GM03348 (cell line): ENCODE data around the gene CHMP3.
A peak's percentile ranks its signal among the peaks of the same experiment; 100 is the strongest.
"Not testable (repeated sequence)": the region's sequence is repeated elsewhere in the genome, so short reads cannot be mapped to it uniquely, and the experiment has no call there.

Experiments
- DNase-seq: peaks from one replicate; pipeline ENCODE4 v3.0.0; 2012; ENCODE audit warnings: low spot score

Gene CHMP3

DNA sequence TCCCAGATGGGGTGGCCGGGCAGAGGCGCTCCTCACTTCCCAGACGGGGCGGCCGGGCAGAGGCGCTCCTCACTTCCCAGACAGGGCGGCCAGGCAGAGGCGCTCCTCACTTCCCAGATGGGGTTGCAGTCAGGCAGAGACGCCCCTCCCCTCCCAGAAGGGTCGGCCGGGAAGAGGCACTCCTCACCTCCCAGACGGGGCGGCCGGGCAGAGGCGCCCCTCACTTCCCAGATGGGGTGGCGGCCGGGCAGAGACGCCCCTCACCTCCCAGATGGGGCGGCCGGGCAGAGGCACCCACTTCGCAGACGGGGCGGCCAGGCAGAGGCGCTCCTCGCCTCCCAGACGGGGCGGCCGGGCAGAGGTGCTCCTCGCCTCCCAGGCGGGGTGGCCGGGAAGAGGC, 13.8 kb downstream of the CHMP3 start:
- not testable (repeated sequence) for DNase-seq

DNA sequence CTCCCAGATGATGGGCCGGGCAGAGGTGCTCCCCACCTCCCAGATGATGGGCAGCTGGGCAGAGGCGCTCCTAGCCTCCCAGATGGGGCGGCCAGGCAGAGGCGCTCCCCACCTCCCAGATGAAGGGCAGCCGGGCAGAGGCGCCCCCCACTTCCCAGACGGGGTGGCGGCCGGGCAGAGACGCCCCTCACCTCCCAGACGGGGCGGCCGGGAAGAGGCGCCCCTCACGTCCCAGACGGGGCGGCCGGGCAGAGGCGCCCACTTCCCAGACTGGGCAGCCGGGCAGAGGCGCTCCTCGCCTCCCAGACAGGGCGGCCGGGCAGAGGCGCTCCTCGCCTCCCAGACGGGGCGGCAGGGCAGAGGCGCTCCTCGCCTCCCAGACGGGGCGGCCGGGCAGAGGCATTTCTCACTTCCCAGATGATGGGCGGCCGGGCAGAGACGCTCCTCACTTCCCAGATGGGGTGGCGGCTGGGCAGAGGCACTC, 14.3 kb downstream of the CHMP3 start:
- DNase-seq, result not testable (repeated sequence)

DNA sequence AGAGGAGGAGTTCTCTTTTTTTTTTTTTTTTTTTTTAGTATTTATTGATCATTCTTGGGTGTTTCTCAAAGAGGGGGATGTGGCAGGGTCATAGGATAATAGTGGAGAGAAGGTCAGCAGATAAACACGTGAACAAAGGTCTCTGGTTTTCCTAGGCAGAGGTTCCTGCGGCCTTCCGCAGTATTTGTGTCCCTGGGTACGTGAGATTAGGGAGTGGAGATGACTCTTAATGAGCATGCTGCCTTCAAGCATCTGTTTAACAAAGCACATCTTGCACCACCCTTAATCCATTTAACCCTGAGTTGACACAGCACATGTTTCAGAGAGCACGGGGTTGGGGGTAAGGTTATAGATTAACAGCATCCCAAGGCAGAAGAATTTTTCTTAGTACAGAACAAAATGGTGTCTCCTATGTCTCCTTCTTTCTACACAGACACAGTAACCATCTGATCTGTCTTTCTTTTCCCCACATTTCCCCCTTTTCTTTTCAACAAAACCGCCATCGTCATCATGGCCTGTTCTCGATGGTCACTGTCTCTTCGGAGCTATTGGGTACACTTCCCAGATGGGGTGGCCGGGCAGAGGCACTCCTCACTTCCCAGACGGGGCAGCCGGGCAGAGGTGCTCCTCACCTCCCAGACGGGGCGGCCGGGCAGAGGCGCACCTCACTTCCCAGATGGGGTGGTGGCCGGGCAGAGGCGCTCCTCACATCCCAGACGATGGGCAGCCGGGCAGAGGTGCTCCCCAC, 14.9 kb downstream of the CHMP3 start:
- DNase-seq, result not testable (repeated sequence)

DNA sequence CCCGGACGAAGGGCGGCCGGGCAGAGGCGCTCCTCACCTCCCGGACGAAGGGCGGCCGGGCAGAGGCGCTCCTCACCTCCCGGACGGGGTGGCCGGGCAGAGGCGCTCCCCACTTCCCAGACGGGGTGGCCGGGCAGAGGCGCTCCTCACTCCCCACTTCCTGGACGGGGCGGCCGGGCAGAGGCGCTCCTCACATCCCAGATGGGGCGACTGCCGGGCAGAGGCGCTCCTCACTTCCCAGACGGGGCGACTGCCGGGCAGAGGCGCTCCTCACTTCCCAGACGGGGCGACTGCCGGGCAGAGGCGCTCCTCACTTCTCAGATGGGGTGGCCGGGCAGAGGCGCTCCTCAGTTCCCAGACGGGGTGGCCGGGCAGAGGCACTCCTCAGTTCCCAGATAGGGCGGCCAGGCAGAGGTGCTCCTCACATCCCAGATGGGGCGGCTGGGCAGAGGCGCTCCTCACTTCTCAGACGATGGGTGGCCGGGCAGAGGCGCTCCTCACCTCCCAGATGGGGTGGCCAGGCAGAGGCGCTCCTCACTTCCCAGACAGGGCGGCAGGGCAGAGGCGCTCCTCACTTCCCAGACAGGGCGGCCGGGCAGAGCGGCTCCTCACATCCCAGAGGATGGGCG, 17.8 kb downstream of the CHMP3 start:
- DNase-seq, result not testable (repeated sequence)

DNA sequence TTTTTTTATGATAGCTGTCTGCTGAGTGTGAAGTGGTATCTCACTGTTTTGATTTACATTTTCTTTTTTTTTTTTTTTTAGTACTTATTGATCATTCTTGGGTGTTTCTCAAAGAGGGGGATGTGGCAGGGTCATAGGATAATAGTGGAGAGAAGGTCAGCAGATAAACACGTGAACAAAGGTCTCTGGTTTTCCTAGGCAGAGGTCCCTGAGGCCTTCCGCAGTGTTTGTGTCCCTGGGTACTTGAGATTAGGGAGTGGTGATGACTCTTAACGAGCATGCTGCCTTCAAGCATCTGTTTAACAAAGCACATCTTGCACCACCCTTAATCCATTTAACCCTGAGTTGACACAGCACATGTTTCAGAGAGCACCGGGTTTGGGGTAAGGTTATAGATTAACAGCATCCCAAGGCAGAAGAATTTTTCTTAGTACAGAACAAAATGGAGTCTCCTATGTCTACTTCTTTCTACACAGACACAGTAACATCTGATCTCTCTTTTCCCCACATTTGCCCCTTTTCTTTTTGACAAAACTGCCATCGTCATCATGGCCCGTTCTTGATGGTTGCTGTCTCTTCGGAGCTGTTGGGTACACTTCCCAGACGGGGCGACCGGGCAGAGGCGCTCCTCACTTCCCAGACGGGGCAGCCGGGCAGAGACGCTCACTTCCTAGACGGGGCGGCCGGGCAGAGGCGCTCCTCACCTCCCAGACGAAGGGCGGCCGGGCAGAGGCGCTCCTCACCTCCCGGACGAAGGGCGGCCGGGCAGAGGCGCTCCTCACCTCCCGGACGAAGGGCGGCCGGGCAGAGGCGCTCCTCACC, 18.8 kb downstream of the CHMP3 start:
- DNase-seq, result not testable (repeated sequence)

DNA sequence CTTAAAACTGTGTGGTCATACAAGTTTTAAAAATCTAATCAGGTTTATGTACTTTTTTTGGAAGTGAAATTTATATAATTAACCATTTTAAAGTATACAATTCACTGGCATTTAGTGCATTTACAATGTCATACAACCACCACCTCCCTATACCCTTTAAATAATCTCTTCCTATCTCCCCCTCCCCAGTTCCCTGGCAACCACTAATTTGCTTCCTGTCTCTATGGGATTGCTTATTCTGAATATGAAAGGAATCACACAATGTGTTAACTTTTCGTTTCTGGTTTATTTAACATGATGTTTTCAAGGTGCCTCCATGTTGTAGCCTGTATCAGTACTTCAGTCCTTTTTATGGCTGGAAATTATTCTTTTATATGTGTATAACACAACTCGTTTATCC, 19.4 kb downstream of the CHMP3 start:
- no peak for DNase-seq

DNA sequence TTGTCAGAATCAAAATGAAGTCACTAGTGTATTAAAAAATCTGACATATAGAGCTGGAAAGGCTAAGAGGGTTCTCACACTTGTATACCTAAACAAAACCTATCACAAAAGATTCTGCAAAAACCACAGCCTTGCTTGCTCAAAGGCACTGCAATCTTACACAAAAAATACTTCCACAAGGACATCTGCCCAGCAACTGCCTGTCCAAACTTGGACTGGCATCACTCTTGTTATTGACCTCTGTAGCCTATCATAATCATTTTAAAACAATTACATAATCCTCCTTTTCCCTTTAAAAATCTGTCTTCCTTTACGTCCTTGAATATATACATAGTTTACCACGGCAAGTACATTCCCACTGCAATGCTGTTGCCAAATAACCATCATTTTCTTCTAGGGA, 19.9 kb downstream of the CHMP3 start:
- DNase-seq, result no peak

DNA sequence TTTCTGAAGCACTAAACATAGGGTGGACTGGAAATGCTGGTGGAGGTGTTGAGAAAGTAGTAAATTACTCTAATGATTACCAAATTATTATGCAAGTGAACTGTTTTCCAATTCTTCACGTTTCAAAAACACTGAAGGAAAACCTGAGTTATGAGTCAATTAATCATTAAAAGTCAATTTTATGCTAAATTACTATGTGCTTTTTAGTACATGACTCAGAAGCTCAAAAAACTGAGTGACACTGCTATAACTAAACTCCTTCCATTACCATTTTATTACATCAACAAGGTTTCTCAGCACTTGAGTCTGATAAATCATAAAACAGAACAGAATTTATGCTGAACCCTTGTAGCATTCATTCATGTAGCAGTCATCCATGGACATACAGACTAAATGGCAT, 20.4 kb downstream of the CHMP3 start:
- no peak for DNase-seq

DNA sequence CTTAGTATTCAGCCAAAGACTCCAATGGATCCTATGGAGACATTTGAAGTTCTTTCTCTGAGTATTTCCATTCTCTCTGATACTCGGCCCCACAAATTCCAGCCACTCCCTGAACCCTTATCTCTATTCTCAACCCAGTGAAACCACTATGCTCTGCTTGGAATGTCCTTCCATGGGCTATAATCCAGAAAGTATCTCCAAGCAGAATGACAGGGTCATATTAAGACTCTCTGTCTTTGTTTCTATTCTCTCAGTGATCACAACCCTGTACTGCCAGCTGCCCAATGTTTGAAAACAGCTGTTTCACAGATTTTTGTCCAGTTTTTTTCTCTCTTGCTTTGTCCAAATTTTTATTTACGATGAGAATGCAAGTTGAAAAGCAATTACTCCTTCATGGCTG, 21.9 kb downstream of the CHMP3 start:
- peak; percentile 6 for DNase-seq

DNA sequence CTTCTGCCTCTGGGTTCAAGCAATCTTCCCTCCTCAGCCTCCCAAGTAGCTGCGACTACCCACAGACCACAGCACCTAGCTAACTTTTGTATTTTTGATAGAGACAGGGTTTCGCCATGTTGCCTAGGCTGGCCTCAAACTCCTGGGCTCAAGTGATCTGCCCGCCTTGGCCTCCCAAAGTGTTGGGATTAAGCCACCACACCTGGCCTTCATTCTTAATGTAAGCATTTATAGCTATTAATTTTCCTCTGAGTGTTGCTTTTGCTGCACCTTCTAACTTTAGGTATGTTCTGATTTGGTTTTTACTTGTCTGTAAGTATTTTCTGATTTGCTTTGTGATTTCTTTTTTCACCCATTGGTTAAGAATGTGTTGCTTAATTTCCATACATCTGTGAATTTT, 29.7 kb downstream of the CHMP3 start:
- no peak for DNase-seq

DNA sequence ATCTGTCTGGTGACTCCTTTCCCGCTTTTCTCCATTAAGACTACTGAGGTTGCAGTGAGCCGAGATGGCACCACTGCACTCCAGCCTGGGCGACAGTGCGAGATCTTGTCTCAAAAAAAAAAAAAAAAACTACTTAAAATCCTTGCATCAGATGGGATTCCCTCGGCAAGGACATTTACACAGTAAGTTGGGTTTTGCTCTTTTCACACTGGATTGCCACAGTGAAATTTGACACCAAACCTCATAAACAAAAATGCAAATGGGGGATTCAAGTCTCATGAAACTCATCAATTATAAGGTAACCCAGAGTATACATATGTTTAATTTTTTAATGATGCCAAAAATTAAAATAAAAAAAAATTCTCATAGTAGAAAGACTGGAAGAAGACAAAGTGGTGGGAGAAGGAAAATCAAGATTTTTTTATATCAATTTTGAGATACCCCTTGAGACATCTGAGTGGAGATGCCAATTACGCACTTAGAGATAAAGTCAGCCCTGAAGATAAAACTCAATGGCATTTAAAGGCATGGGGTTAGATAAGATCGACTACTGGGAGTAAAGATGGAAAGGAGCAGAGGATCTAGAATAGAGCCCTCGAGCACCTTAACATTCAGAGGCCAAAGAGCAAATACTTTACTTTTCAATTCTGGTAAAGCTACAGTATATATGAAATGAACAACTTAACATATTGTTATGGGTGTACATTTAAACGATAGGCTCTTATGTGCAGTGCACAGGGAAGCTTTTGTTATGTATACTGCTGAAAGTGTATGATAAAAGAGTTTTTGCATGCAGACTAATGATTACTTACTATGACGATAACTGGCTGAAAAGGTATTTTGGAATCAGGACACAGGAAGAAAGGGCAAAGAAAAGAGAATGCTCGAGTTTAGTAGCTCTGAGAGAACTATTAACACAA, 37.6 kb downstream of the CHMP3 start:
- DNase-seq, result no peak

DNA sequence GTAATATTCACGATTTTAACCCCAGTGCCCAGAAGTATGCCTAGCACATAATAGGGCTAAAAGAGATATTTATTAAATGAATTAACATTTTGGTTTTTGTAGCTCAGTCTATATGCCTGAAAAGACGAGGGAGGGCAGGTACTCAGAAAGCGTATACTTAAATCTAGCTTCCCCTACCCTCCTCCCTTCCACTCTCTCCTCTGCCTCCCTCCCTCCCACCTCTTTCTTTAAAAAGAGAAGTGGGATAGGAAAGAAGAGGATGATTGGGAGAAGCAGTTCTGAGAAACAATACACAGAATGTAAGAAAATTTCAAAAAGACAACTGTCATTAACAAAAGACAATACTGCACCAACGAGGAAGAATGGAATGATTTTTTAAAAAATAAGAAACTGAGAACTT, 39.8 kb downstream of the CHMP3 start:
- no peak for DNase-seq

DNA sequence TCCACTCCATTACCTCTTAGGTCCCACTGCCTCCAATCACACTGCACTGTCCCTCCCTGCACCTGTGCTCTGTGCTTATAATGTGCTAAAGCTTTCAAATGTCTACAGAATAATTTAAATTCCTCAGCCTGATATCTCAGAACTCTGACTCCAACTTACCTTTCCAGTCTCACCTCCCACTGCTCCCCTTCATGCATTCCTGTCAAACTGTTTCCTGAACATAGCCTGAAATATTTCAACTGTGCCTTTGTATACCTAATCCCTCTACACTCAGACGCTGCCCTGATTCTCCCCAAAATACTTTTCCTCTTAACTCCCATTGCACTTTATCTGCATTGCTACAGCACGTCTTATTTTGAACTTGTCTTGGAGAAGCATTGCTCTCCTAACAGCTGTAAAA, 40.5 kb downstream of the CHMP3 start:
- no peak for DNase-seq

DNA sequence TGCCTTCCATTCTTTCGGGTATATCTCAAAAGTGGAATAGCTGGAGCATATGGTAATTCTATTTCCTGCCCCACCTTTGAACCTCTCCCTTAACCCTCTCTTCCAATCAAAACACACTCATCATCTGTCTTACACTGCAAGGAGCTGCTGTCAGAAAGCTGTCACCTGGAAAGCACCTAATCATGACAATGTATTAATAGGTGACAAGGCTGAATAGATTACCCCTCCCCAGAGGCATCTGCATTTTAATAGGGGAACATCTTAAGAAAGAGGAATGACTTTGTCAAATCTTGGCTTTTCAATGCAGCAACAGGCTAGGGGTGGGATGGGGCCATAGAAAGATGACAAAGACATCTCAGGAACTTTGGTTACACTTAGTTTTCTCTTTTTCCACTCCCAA, 41.3 kb downstream of the CHMP3 start:
- no peak for DNase-seq

DNA sequence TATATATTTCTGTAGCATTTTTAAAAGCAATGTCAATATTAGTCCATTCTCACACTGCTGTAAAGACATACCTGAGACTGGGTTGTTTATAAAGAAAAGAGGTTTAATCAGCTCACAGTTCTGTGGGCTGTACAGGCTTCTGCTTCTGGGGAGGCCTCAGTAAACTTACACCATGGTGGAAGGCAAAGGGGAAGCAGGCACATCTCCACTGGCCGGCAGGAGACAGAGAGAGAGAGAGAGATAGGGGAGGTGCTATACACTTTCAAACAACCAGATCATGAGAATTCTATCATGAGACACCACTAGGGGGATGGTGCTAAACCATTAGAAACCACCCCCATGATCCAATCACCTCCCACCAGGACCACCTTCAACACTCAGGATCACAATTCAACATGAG, 43.1 kb downstream of the CHMP3 start:
- no peak for DNase-seq

DNA sequence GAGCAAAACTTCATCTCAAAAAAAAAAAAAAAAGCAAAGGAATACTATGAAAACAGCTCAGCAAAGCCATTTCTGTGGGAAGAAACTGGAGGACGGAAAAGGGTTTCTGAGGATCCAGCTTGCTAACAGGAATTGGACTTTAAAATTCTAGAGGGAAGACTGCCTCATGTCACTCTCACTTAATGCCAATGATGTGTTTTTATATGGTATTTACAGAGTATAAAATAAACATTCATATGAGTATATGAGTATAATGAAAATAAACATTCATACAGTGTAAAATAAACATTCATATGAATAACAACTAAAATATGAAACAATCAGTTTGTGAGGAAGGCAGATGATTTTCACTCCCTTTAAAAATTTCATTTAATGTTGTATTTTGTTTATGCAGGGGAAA, 43.9 kb downstream of the CHMP3 start:
- no peak for DNase-seq

DNA sequence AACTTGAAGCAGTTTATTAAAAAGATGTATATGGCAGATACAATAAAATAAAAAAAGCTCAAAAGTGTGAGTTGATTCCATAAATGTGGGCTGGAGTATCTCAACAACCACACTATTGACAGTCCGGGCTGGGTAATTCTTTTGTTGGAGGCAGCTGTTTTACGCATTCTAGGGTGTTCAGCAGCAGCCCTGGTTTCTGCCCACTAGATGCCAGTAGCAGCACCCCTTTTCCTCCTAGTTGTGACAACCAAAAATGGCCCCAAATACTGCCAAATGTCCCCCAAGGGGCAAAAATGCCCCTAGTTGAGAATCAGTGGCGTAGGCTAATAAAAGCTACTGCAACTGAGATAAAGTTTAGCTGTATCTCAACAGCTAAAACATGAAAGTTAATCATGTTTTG, 44.8 kb downstream of the CHMP3 start:
- DNase-seq, result peak; percentile 14

DNA sequence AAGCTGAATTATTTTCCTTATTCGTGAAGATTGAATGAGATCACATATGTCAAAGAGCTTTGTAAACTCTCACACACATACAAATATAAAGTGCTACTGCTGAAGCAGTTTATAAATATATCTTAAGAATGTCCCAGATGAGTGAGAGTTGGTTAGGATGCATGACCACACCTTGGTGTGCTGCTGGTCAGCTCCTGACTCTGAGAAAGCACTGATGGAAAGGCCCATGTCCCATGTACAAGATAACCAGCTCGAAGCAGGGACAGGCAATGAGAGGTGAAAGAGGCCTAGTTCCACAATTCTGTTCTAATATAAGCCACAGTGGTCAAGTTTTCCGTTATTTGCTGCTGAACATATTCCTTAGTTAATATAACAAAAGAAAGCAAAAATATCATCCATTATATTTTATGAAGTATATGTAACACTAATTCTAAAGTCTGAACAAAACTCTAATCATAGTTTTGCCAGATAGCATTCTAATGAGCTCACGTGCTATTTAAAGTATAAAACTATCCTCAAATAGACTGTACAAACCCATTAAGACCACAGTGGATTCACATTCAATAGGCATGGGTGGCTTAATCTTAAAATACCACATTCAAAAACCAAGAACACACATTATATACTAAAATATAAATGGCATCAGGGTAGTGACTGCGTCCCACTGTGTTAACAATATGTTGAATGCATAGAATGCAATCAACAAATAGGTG, 49.1 kb downstream of the CHMP3 start:
- DNase-seq, result no peak

DNA sequence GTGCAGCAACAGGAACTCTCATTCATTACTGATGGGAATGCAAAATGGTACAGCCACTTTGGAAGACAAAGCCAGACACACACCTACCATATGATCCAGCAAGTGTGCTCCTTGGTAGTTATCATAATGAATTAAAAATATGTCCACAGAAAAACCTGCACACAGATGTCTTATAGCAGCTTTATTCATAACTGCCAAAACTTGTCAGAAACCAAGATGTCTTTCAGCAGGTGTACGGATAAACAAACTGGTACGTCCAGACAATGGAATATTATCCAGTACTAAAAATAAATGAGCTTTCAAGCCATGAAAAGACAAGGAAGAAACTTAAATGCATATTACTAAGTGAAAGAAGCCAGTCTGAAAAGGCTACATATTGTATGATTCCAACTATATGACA, 50.4 kb downstream of the CHMP3 start:
- no peak for DNase-seq

DNA sequence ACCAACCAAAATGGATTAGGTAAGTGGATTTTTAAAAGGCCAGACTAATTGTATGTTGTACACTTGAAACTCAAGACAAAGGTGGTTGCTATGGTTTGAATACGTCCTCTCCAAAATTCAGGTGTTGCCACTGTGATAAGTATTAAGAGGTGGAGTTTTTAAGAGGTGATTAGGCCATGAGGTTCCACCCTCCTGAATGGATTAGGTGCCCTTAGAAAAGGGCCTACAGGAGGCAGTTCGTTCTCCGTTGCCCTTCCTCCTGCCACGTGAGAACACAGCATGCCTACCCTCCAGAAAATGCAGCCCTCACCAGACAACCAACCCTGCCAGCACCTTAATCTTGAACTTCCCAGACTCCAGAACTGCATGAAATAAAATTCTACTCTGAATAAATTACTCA, 51.2 kb downstream of the CHMP3 start:
- no peak for DNase-seq

DNA sequence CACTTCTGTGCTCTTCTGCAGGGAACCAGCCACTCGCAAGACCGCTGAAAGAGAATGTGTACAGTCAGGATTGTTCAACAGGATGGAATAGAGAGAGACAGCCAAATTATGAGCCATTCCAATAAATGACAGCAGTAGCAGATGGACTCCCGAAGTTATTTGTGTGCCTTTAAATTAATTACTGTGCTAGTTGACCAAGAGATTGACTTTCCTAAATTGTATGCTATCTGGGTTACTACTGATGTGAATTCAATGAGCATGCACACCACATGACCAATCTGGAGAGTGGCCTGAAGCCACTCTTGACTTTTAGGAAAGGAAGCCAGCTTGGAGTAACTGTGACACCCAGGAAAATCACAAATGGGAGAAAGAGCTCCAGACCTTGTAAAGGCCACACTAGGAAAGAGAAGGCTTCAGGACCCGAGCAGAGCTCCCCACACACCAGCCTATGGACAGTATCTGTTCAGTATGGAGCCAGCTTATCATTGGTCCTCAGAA, 52.8 kb downstream of the CHMP3 start:
- no peak for DNase-seq
